Body of pancreas (tissue), 4 donors: ENCODE measurements around the gene SMYD1.

Experiments used
- POLR2A ChIP-seq, 3 donors: fragments of 450-650 bp; IDR thresholded peaks; one replicate each; pipeline ENCODE4 v1.6.1; 2016; ENCODE audit warnings: antibody characterized with exemption in 3 of 3, mild to moderate bottlenecking in 2 of 3
- TF ChIP-seq, protein P1 (sequence below), 7 experiments: fragments of 450-650 bp in 4 of 7; fragments of 200-600 bp in 3 of 7; sonication (generic) in 3 of 7; IDR thresholded peaks; one replicate each; pipeline ENCODE4 v1.5.1; 2016 to 2019; ENCODE audit warnings: antibody characterized with exemption in 7 of 7

DNA sequence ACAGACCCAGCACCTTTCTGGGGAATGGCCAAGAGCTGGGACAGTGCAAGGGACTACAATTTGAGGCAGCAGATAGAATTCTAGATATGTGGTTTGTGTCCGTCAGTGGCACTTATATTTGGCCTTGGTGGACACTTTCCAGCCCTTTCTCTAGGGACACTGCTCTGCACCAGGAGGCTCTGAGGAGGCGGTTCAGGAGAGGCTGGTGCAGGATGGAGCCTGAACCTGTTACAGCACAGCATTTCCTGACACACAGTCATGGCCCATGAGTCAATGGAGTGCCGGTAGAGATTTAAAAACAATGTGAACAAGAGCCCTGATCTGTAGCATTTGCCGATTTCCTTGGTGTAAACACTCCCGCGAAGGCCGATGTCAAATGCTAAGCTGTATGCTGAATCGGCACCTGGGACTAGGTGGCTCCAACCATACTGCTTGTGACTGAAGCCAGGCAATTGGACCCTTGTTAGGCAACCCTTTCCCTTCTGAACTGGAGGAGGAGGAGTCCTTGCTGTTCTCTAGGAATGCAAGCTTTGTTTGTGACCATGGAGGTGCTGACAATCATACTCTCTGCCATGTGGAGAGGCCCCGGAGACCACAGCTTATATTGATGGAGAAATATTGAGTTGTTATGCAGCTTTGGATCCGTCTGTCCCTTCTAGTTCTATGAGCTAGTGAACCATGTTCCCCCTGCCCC is 48.3 kb downstream of the SMYD1 start:
- TF ChIP-seq, protein P1, sequence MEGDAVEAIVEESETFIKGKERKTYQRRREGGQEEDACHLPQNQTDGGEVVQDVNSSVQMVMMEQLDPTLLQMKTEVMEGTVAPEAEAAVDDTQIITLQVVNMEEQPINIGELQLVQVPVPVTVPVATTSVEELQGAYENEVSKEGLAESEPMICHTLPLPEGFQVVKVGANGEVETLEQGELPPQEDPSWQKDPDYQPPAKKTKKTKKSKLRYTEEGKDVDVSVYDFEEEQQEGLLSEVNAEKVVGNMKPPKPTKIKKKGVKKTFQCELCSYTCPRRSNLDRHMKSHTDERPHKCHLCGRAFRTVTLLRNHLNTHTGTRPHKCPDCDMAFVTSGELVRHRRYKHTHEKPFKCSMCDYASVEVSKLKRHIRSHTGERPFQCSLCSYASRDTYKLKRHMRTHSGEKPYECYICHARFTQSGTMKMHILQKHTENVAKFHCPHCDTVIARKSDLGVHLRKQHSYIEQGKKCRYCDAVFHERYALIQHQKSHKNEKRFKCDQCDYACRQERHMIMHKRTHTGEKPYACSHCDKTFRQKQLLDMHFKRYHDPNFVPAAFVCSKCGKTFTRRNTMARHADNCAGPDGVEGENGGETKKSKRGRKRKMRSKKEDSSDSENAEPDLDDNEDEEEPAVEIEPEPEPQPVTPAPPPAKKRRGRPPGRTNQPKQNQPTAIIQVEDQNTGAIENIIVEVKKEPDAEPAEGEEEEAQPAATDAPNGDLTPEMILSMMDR (IDR thresholded peaks at IDR 0.05) = no peak
- no peak for TF ChIP-seq POLR2A (IDR thresholded peaks at IDR 0.05)
